BLaER1 treated with 17β-estradiol and CSF1 and Interleukin-3, amounts not matched to agents 10 nM and 100 nM (cell line): ENCODE results near the gene ATP6V0A1.

Experiments
- H3K27ac ChIP-seq, 11 experiments: shearing (Covaris generic); formaldehyde crosslinking; 2 replicates each; pipeline ENCODE4 v1.8.1; 2022
- H3K27me3 ChIP-seq, 11 experiments: shearing (Covaris generic); formaldehyde crosslinking; 2 replicates each; pipeline ENCODE4 v1.8.1; 2022
- H3K36me3 ChIP-seq, 11 experiments: shearing (Covaris generic); formaldehyde crosslinking; 2 replicates each; pipeline ENCODE4 v1.8.1; 2022
- H3K4me1 ChIP-seq, 10 experiments: shearing (Covaris generic); formaldehyde crosslinking; 2 replicates each; pipeline ENCODE4 v1.8.1; 2022
- H3K4me2 ChIP-seq, 11 experiments: shearing (Covaris generic); formaldehyde crosslinking; 2 replicates each; pipeline ENCODE4 v1.8.1; 2022
- H3K4me3 ChIP-seq, 10 experiments: shearing (Covaris generic); formaldehyde crosslinking; 2 replicates each; pipeline ENCODE4 v1.8.1; 2022
- H3K9ac ChIP-seq, 11 experiments: shearing (Covaris generic); formaldehyde crosslinking; 2 replicates each; pipeline ENCODE4 v1.8.1; 2022
- H3K9me3 ChIP-seq, 11 experiments: shearing (Covaris generic); formaldehyde crosslinking; replicated peaks in 1 of 11; 2 replicates each; pipeline ENCODE4 v1.8.1; 2022
- H4K20me1 ChIP-seq, 11 experiments: shearing (Covaris generic); formaldehyde crosslinking; 2 replicates each; pipeline ENCODE4 v1.8.1; 2022
- Cebpa-rat ChIP-seq, 11 experiments: shearing (Covaris generic); IDR thresholded peaks; 2 replicates each; pipeline ENCODE4 v1.8.1; 2022

Gene ATP6V0A1

DNA sequence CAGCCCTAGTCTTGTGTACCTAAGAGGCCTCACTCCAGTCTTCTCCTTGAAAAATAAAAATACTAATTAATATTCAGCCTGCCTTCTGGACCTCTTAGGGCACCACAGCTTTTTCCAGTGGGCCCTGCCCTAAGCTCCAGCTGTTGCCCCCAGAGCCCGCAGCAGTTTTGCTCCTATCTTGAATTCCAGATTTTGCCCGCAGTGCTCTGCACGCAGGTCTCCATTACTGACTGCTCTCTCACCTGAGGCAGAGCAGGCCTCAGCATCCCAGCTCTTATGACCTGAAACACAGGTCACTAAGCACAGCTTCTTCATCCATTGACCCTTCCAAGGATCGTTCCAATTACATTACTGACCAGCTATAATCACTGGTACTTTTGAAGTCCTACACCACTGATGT is 49.0 kb downstream of the ATP6V0A1 start:
- Histone ChIP-seq H3K4me3 (no peak overlapping the region), H3K4me2 (peak overlapping the region in 8 of 11 experiments; percentile 76 to 85 (median 80); a peak in 9 of 22 replicates), H4K20me1 (peaks cover 0 to 100% (median 0%) of the 10 kb centered on the region in 11 experiments; a peak in 7 of 22 replicates), H3K27me3 (peaks cover 0 to 39% (median 0%) of the 10 kb centered on the region in 11 experiments; a peak in 2 of 22 replicates), H3K27ac (no peak overlapping the region), H3K4me1 (peaks cover 36 to 70% (median 44%) of the 10 kb centered on the region in 10 experiments), H3K9me3 (no peaks in the 10 kb centered on the region), H3K36me3 (peaks cover 0 to 100% (median 0%) of the 10 kb centered on the region in 11 experiments; a peak in 9 of 22 replicates), H3K9ac (peak overlapping the region in 1 of 11 experiments; percentile 52; a peak in 2 of 22 replicates)
- no peak for TF ChIP-seq Cebpa-rat (IDR thresholded peaks at IDR 0.05)

DNA sequence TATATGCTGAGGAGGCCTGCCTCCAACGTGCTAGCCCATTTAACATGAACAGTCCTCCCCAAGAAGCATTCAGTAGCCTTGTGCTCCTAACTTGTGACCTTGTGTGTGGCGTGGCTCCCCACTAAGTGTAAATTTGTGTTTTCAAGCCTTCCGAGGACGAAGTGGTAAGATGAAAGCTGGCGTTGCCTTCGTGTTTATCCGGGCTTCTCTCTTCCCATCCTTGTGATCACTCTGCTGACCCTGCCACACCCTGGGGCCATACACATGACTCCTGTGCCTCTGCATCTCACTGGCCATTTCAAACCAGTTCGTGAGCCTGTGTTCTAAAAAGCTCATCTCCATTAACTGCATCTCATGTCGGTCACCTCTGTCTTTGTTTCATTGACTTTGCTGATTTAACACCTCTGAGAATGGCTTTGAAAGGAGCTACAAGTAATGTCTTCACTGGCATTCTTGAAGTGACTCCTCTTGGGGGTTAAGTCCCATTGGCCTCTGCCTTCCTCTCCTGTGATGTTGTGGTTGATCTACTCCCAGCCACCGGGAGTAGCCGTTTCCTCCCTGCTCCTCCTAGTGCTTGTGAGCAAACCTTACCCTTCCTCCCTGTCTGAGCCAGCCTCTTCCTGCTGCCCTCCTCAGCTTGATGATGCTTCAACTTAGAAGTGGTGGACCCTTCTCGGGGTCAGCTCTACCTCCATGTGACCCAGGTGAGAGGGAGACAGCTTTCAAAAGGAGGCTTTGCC is 49.9 kb downstream of the ATP6V0A1 start:
- H3K9me3 ChIP-seq = no peaks in the 10 kb centered on the region
- peak overlapping the region; percentile 67 to 85 (median 79) for H3K4me2 ChIP-seq
- peaks cover 0 to 100% (median 0%) of the 10 kb centered on the region in 11 experiments; a peak in 7 of 22 replicates for H4K20me1 ChIP-seq
- H3K4me1 ChIP-seq = peaks cover 34 to 72% (median 43%) of the 10 kb centered on the region in 10 experiments
- no peak overlapping the region for H3K4me3 ChIP-seq
- H3K27me3 ChIP-seq = peaks cover 0 to 39% (median 0%) of the 10 kb centered on the region in 11 experiments; a peak in 2 of 22 replicates
- no peak overlapping the region for H3K27ac ChIP-seq
- no peak for TF ChIP-seq Cebpa-rat (IDR thresholded peaks at IDR 0.05)
- H3K9ac ChIP-seq = peak overlapping the region in 1 of 11 experiments; percentile 52; a peak in 2 of 22 replicates
- H3K36me3 ChIP-seq = peaks cover 0 to 100% (median 0%) of the 10 kb centered on the region in 11 experiments; a peak in 8 of 22 replicates

DNA sequence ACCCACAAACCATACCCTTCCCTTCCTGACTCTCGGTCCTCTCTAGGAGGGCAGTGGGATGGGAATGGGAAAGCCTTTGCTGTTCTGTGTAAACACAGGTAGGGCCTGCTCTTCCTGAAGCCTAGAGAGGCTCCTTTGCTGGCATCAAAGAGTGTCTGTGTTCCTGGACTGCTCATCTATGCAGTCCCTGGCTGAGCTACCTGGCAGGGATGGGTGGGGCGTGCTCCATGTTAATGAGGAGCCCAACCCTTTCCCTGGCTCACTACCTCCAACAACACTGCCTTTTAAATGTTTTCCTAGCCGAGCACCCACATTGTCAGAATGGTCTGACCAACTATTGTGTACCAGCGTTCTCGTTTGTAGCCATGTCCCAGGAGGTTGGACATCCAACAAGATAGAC is 50.7 kb downstream of the ATP6V0A1 start:
- peaks cover 34 to 72% (median 43%) of the 10 kb centered on the region in 10 experiments for H3K4me1 ChIP-seq
- H3K27ac ChIP-seq = no peak overlapping the region
- H3K4me3 ChIP-seq = peak overlapping the region in 1 of 10 experiments; percentile 16; a peak in 1 of 20 replicates
- H3K9me3 ChIP-seq = no peaks in the 10 kb centered on the region
- H3K27me3 ChIP-seq = peaks cover 0 to 31% (median 0%) of the 10 kb centered on the region in 11 experiments; a peak in 2 of 22 replicates
- H3K9ac ChIP-seq = peak overlapping the region in 1 of 11 experiments; percentile 33; a peak in 2 of 22 replicates
- H3K36me3 ChIP-seq = peaks cover 0 to 100% (median 0%) of the 10 kb centered on the region in 11 experiments; a peak in 8 of 22 replicates
- peak overlapping the region; percentile 67 to 85 (median 79) for H3K4me2 ChIP-seq
- peaks cover 0 to 100% (median 0%) of the 10 kb centered on the region in 11 experiments; a peak in 7 of 22 replicates for H4K20me1 ChIP-seq
- no peak for TF ChIP-seq Cebpa-rat (IDR thresholded peaks at IDR 0.05)

DNA sequence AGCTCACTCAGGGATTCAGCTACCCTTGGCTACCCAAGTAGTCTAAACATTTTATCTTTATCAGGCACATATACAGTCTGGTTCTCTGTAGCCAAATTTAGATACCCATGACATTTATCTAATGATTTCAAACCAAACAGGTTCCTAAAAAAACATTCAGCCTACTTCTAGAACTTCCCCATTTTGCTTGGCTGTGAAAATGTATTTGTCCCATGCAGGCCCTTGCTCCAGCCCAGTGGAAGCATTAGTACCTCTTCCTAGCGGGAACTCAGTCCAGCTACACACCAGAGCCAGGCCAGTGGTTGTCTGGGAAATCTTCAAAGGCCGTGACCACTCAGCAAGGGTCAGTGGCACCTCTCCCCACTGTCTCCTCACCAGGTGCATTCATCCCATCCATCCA is 51.2 kb downstream of the ATP6V0A1 start:
- TF ChIP-seq Cebpa-rat (IDR thresholded peaks at IDR 0.05) = no peak
- peaks cover 0 to 100% (median 0%) of the 10 kb centered on the region in 11 experiments; a peak in 8 of 22 replicates for H3K36me3 ChIP-seq
- H3K27me3 ChIP-seq = peaks cover 0 to 30% (median 0%) of the 10 kb centered on the region in 11 experiments; a peak in 2 of 22 replicates
- H3K9ac ChIP-seq = no peak overlapping the region
- peaks cover 0 to 100% (median 0%) of the 10 kb centered on the region in 11 experiments; a peak in 7 of 22 replicates for H4K20me1 ChIP-seq
- H3K9me3 ChIP-seq = no peaks in the 10 kb centered on the region
- H3K4me1 ChIP-seq = peaks cover 34 to 75% (median 43%) of the 10 kb centered on the region in 10 experiments
- H3K4me2 ChIP-seq = peak overlapping the region; percentile 67 to 85 (median 79)
- H3K4me3 ChIP-seq = no peak overlapping the region; a peak in 1 of 20 replicates
- no peak overlapping the region for H3K27ac ChIP-seq

DNA sequence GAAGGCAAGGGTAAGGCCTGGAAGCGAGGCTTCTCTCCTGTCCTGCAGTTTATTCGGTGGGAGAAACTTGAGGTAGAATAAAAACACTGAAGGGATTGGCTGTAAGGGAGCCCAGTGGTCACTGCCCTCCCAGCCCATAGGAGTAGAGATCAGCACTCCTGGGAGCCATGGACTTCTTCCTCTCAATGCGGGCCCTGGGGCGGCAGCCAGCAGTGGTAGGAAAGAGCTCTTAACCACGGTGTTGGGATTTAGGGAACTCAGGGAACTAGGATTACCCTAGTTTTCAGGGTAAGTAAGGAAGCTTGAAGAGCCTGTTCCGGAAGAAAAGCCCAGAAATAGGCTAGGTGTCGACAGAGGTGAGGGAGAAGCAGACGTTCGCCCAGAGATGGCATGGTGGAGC is 53.6 kb downstream of the ATP6V0A1 start:
- Histone ChIP-seq H3K4me1 (peaks cover 39 to 79% (median 53%) of the 10 kb centered on the region in 10 experiments), H3K9ac (peak overlapping the region in 1 of 11 experiments; percentile 37; a peak in 2 of 22 replicates), H4K20me1 (peaks cover 0 to 100% (median 0%) of the 10 kb centered on the region in 11 experiments; a peak in 7 of 22 replicates), H3K36me3 (peaks cover 0 to 100% (median 0%) of the 10 kb centered on the region in 11 experiments; a peak in 7 of 22 replicates), H3K27ac (no peak overlapping the region), H3K4me2 (peak overlapping the region in 9 of 11 experiments; percentile 31 to 62 (median 48); a peak in 17 of 22 replicates), H3K27me3 (peaks cover 0 to 18% (median 0%) of the 10 kb centered on the region in 11 experiments; a peak in 1 of 22 replicates), H3K4me3 (no peak overlapping the region), H3K9me3 (no peaks in the 10 kb centered on the region)
- TF ChIP-seq Cebpa-rat (IDR thresholded peaks at IDR 0.05) = no peak

DNA sequence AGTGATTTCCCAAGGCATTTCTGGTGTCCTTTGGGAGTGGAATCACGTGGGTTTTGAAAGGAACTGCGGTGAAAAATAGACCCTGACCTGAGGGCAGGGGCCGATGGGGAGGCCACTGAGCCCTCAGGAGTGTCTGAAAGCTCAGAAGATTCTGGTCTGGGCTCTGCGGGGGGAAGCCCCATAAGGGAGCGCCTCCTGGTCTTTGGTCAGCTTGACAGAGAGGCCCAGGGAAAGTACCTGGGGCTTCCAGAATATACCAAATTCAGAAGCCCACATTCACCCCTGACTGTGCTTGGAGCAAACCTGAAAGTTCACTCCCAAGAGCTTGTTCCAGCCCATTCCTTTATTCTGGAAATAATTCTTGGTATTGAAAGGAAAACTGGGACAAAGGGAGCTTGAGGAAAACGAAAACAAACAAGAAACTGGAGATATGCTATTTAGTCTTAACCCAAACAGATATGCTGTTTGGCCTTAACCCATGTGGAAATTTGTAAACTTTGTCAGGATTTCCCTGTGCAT is 54.1 kb downstream of the ATP6V0A1 start:
- TF ChIP-seq Cebpa-rat (IDR thresholded peaks at IDR 0.05) = no peak
- Histone ChIP-seq H3K9ac (peak overlapping the region in 1 of 11 experiments; percentile 37; a peak in 2 of 22 replicates), H3K36me3 (peaks cover 0 to 95% (median 0%) of the 10 kb centered on the region in 11 experiments; a peak in 7 of 22 replicates), H3K27ac (no peak overlapping the region), H3K9me3 (no peaks in the 10 kb centered on the region), H3K4me2 (peak overlapping the region in 9 of 11 experiments; percentile 31 to 62 (median 48); a peak in 16 of 22 replicates), H3K27me3 (peaks cover 0 to 13% (median 0%) of the 10 kb centered on the region in 11 experiments; a peak in 1 of 22 replicates), H3K4me1 (peaks cover 42 to 79% (median 57%) of the 10 kb centered on the region in 10 experiments), H3K4me3 (no peak overlapping the region), H4K20me1 (peaks cover 0 to 99% (median 0%) of the 10 kb centered on the region in 11 experiments; a peak in 7 of 22 replicates)

DNA sequence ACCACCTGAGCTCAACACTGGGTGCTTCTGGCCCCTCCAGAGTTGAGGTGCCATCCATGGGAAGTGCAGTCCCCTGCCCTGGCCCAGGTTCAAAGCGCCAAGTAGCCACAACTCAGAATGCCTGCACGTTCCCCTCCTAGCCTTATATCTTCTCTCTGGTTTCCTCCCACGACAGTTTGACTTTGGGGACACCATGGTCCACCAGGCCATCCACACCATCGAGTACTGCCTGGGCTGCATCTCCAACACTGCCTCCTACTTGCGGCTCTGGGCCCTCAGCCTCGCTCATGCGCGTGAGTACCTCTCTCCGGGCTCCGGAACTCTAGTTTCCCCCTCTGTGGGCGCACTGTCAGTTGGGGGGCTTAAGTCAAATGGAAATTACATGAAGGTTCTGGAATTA is 55.0 kb downstream of the ATP6V0A1 start:
- Histone ChIP-seq H3K36me3 (peaks cover 0 to 86% (median 0%) of the 10 kb centered on the region in 11 experiments; a peak in 6 of 22 replicates), H4K20me1 (peaks cover 0 to 99% (median 0%) of the 10 kb centered on the region in 11 experiments; a peak in 7 of 22 replicates), H3K9me3 (no peaks in the 10 kb centered on the region), H3K4me2 (no peak overlapping the region), H3K9ac (no peak overlapping the region; a peak in 1 of 22 replicates), H3K4me1 (peaks cover 43 to 79% (median 58%) of the 10 kb centered on the region in 10 experiments), H3K4me3 (no peak overlapping the region), H3K27ac (no peak overlapping the region), H3K27me3 (peaks cover 0 to 13% (median 0%) of the 10 kb centered on the region in 11 experiments; a peak in 1 of 22 replicates)
- no peak for TF ChIP-seq Cebpa-rat (IDR thresholded peaks at IDR 0.05)

DNA sequence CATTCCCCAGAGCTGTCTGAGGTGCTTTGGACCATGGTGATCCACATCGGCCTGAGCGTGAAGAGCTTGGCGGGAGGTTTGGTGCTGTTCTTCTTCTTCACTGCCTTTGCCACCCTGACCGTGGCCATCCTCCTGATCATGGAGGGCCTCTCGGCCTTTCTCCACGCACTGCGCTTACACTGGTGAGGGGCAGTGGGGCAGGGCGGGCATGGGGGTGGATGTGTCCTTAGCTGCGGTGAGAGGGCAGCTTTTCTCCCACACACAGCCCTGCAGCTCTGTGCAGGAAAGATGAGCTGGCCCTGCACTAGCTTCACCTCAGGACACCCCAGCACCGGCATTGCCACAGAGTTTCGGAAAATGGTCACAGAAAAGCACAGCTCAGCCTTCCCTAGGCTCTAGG is 55.6 kb downstream of the ATP6V0A1 start:
- Histone ChIP-seq H3K9me3 (no peaks in the 10 kb centered on the region), H3K4me1 (peaks cover 43 to 79% (median 58%) of the 10 kb centered on the region in 10 experiments), H3K9ac (peak overlapping the region in 1 of 11 experiments; percentile 16; a peak in 2 of 22 replicates), H3K27ac (no peak overlapping the region), H3K4me3 (no peak overlapping the region), H4K20me1 (peaks cover 0 to 99% (median 0%) of the 10 kb centered on the region in 11 experiments; a peak in 7 of 22 replicates), H3K36me3 (peaks cover 0 to 84% (median 0%) of the 10 kb centered on the region in 11 experiments; a peak in 6 of 22 replicates), H3K4me2 (no peak overlapping the region), H3K27me3 (peaks cover 0 to 13% (median 0%) of the 10 kb centered on the region in 11 experiments; a peak in 1 of 22 replicates)
- no peak for TF ChIP-seq Cebpa-rat (IDR thresholded peaks at IDR 0.05)
